ENCODE results near the gene OTULINL. TPM values are rescaled to one million over a fixed set of nuclear protein-coding genes. Genes with fewer than 3 reads are reported as not detected.

OTULINL gene
- total RNA-seq, 2 experiments from 2014 or later = 2.6 to 2.7 TPM

DNA sequence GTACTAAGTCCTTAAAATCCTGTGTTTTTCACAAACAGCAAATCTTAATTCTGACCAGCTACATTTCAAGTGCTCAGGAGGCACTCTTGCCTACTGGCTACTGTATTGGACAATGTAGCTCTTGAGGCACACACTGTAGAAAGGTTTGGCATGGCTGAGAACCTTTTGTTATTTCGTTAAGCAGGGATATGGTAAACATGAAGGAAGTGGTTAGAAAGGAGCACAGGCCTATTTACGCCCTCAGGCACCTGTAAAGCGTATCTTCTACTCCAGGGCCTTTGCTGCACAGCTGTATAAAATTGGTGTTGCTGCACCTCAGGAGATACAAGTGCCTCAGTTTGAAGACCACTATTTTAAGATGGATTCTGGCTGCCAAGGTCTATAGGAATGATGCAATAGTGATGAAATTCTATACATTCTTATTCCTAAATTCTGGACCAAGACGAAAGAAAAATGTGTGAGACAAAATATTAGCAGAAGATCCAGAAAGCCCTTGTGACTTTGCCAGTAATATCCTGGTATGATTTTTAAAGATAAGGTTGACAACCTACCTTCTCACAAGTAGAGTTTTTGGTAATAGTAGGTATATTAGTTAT, 73.7 kb downstream of the OTULINL start:
- Histone ChIP-seq H3K36me3 (ENCODE audit: insufficient read depth, low read length) (no peaks in the 10 kb centered on the region), H3K79me2 (ENCODE audit: insufficient read depth, low read depth, low read length) (no peaks in the 10 kb centered on the region), H3K4me3 (ENCODE audit: low read depth, low read length, poor library complexity, severe bottlenecking) (no peak overlapping the region), H2AFZ (ENCODE audit: low read length) (no peak overlapping the region), H3K4me2 (ENCODE audit: low read length) (0 out of 2 replicates have a peak overlapping the region, but pooled peaks have one; percentile 1), H4K20me1 (ENCODE audit: insufficient read depth, low read length) (no peaks in the 10 kb centered on the region), H3K4me1 (ENCODE audit: insufficient read depth, low read length, poor library complexity, severe bottlenecking) (peaks cover 7% of the 10 kb centered on the region), H3K9me3 (ENCODE audit: low read length) (no peaks in the 10 kb centered on the region; the same call in 1 of the 2 replicates), H3K27ac (ENCODE audit: low read depth, low read length, poor library complexity, severe bottlenecking) (no peak overlapping the region), H3K9me2 (ENCODE audit: insufficient read depth, low read length) (no peaks in the 10 kb centered on the region)
- CTCF ChIA-PET (ENCODE audit: unreplicated experiment) = no interaction called here
- TF ChIP-seq CTCF (conservative IDR thresholded peaks at IDR 0.05; ENCODE audit: low read length) (no peak), EZH2phosphoT487 (IDR thresholded peaks at IDR 0.05; ENCODE audit: borderline replicate concordance, low read depth, low read length) (no peak)
- intact Hi-C loops (cut with micrococcal nuclease; ENCODE audit: unreplicated experiment) = no loop called here
- BruUV-seq (replicated peaks) = no TSS peak
- POLR2A ChIA-PET = interaction anchor here (0.6 to 1.8 kb wide), 6 partner anchors 12 to 259 kb away, joined by 3 to 6 read pairs (median 3); no protein-coding TSS in a partner anchor
- DNase-seq (ENCODE audit: low spot score) = peak; percentile 26

DNA sequence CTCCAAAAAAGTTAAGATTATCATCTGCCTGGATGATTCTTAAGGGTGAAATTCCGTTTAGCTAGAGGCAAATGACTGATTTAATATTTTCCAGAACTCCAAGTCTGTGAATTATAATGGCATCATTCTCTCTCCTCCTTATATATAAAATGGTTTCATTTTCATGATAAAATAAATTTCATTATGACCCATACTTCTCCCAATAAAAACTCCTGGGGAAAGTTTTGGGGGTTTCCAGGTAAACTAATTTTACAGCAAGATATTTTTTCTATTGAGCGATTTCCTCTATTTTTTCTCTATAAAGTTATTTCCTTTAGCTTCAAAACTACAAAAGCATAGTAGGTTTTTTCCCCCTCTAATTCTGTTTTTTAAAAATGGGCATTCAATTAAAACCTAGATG, 75.3 kb downstream of the OTULINL start:
- TF ChIP-seq CTCF (conservative IDR thresholded peaks at IDR 0.05; ENCODE audit: low read length) = no peak
- TF ChIP-seq EZH2phosphoT487 (IDR thresholded peaks at IDR 0.05; ENCODE audit: borderline replicate concordance, low read depth, low read length) = no peak
- Histone ChIP-seq H3K79me2 (ENCODE audit: insufficient read depth, low read depth, low read length) (no peaks in the 10 kb centered on the region), H3K27ac (ENCODE audit: low read depth, low read length, poor library complexity, severe bottlenecking) (no peak overlapping the region), H3K36me3 (ENCODE audit: insufficient read depth, low read length) (no peaks in the 10 kb centered on the region), H4K20me1 (ENCODE audit: insufficient read depth, low read length) (no peaks in the 10 kb centered on the region), H3K9me3 (ENCODE audit: low read length) (no peaks in the 10 kb centered on the region; the same call in 1 of the 2 replicates), H3K9me2 (ENCODE audit: insufficient read depth, low read length) (no peaks in the 10 kb centered on the region), H3K4me2 (ENCODE audit: low read length) (no peak overlapping the region), H2AFZ (ENCODE audit: low read length) (no peak overlapping the region), H3K4me3 (ENCODE audit: low read depth, low read length, poor library complexity, severe bottlenecking) (no peak overlapping the region), H3K4me1 (ENCODE audit: insufficient read depth, low read length, poor library complexity, severe bottlenecking) (peaks cover 18% of the 10 kb centered on the region)
- ChIA-PET POLR2A (interaction anchor here (1.4 to 1.8 kb wide), 2 partner anchors 8 to 10 kb away, joined by 5 to 6 read pairs; no protein-coding TSS in a partner anchor), CTCF (ENCODE audit: unreplicated experiment) (no interaction called here)
- DNase-seq (ENCODE audit: low spot score) = no peak
- intact Hi-C loops (cut with micrococcal nuclease; ENCODE audit: unreplicated experiment) = no loop called here
- BruUV-seq (replicated peaks) = no TSS peak
